HEK293T (cell line): Measurements from ENCODE around the gene FAM120A.
"Not testable (repeated sequence)": the region's sequence is repeated elsewhere in the genome, so short reads cannot be mapped to it uniquely, and the experiment has no call there.

ENCODE experiments used
- CTCF ChIA-PET: fragments of 350-600 bp; formaldehyde crosslinking; extraction: SDS; loops from one replicate; lab custom pipeline; 2021; ENCODE audit warnings: antibody characterized with exemption, inconsistent platforms; lab: Yijun Ruan, JAX
- POLR2A ChIA-PET: fragments of 350-600 bp; formaldehyde crosslinking; extraction: SDS; loops from one replicate; lab custom pipeline; 2020; ENCODE audit warnings: antibody characterized with exemption, inconsistent platforms; lab: Yijun Ruan, JAX
- DNase-seq: peaks from one replicate; pipeline ENCODE4 v3.0.0; 2012; ENCODE audit warnings: mixed read lengths; ENCODE audit errors: extremely low spot score
- ARNT ChIP-seq: fragments of 450-650 bp; IDR thresholded peaks from 2 replicates; pipeline ENCODE4 v1.6.1; 2017; ENCODE audit warnings: mild to moderate bottlenecking
- BHLHE40 ChIP-seq: fragments of 450-650 bp; IDR thresholded peaks from 2 replicates; pipeline ENCODE4 v1.6.1; 2016; ENCODE audit warnings: mild to moderate bottlenecking, moderate library complexity, borderline replicate concordance
- CTBP1 ChIP-seq: fragments of 450-650 bp; IDR thresholded peaks from 2 replicates; pipeline ENCODE4 v1.6.1; 2016; ENCODE audit warnings: borderline replicate concordance
- ELF4 ChIP-seq: fragments of 450-650 bp; IDR thresholded peaks from 2 replicates; pipeline ENCODE4 v1.6.1; 2017; ENCODE audit warnings: antibody characterized with exemption
- FOXA1 ChIP-seq: fragments of 450-650 bp; IDR thresholded peaks from 2 replicates; pipeline ENCODE4 v1.6.1; 2016; ENCODE audit warnings: mild to moderate bottlenecking
- FOXK2 ChIP-seq: fragments of 450-650 bp; IDR thresholded peaks from 2 replicates; pipeline ENCODE4 v1.6.1; 2016; ENCODE audit warnings: mild to moderate bottlenecking
- FOXM1 ChIP-seq: fragments of 450-650 bp; IDR thresholded peaks from 2 replicates; pipeline ENCODE4 v1.6.1; 2017; ENCODE audit warnings: mild to moderate bottlenecking, borderline replicate concordance
- HDGF ChIP-seq: fragments of 450-650 bp; IDR thresholded peaks from 2 replicates; pipeline ENCODE4 v1.6.1; 2017; ENCODE audit warnings: antibody characterized with exemption, borderline replicate concordance
- L3MBTL2 ChIP-seq: fragments of 450-650 bp; conservative IDR thresholded peaks from 2 replicates; pipeline ENCODE4 v1.6.1; 2016; ENCODE audit warnings: mild to moderate bottlenecking
- LEF1 ChIP-seq: fragments of 450-650 bp; IDR thresholded peaks from 2 replicates; pipeline ENCODE4 v1.6.1; 2017; ENCODE audit warnings: mild to moderate bottlenecking, borderline replicate concordance
- NFRKB ChIP-seq: fragments of 450-650 bp; IDR thresholded peaks from 2 replicates; pipeline ENCODE4 v1.6.1; 2016; ENCODE audit warnings: mild to moderate bottlenecking, moderate library complexity
- PKNOX1 ChIP-seq: fragments of 450-650 bp; IDR thresholded peaks from 2 replicates; pipeline ENCODE4 v1.6.1; 2016
- SP1 ChIP-seq: fragments of 450-650 bp; IDR thresholded peaks from 2 replicates; pipeline ENCODE4 v1.6.1; 2017
- SUZ12 ChIP-seq: fragments of 450-650 bp; IDR thresholded peaks from 2 replicates; pipeline ENCODE4 v1.6.1; 2016; ENCODE audit warnings: mild to moderate bottlenecking
- TARDBP ChIP-seq: fragments of 450-650 bp; IDR thresholded peaks from 2 replicates; pipeline ENCODE4 v1.6.1; 2016
- ZNF384 ChIP-seq: fragments of 450-650 bp; IDR thresholded peaks from 2 replicates; pipeline ENCODE4 v1.6.1; 2016

The FAM120A gene

DNA sequence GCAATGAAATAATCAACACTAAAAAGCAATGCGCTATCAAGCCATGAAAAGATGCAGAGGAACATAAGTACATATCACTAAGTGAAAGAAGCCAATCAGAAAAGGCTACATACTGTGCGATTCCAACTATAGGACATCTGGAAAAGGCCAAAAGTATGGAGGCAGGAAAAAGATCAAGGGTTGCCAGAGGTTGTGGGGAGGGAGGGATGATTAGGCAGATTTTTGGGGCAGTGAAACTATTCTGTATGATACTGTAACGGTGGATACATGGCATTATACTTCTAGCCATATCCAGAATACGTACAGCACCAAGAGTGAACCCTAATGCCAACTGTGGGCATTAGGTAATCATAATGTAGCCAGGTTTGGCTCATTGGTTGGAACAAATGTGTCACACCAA, 51.9 kb downstream of the FAM120A start:
- CTCF ChIA-PET: no interaction called here
- DNase-seq: no peak
- no peak for TF ChIP-seq ARNT
- no peak for TF ChIP-seq BHLHE40
- no peak for TF ChIP-seq TARDBP
- TF ChIP-seq HDGF: no peak
- no peak for TF ChIP-seq LEF1
- no peak for TF ChIP-seq FOXA1
- no peak for TF ChIP-seq FOXM1
- no peak for TF ChIP-seq PKNOX1
- TF ChIP-seq NFRKB: no peak
- no peak for TF ChIP-seq SP1
- TF ChIP-seq ZNF384: no peak
- no peak for TF ChIP-seq SUZ12
- POLR2A ChIA-PET: interaction anchor here (0.6 kb wide), 1 partner anchor 50 kb away, joined by 4 read pairs; the partner anchor contains the start of gene FAM120AOS

- POLR2A ChIA-PET: no interaction called here
- DNase-seq: no peak
- TF ChIP-seq ZNF384: no peak
- no peak for TF ChIP-seq CTBP1
- no peak for TF ChIP-seq SUZ12
- TF ChIP-seq SP1: no peak
- CTCF ChIA-PET: no interaction called here
Measured at GRCh38 chr9:93505541-93506132, 54.2 kb downstream of the FAM120A start.

DNA sequence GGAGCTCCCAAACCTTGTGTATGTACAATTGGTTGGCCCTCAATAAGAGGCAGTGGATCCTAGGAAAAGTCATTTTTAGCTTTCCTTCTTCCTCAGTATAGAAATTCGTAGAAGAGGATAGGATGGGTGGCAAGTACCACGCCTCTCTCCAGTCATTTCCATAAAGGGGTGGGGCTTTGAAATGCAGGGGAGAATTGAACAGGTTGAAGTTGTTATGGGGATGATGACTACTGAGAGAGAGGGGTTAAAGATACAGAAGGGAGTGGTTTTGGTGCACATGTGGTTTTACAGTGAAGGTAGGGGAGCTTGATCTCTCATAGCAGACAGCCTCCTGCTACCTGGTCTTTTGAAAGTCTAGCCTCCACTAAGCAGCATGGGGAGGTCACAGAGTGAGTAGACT, 56.3 kb downstream of the FAM120A start:
- POLR2A ChIA-PET: no interaction called here
- DNase-seq: no peak
- TF ChIP-seq SP1 (no peak), CTBP1 (no peak), FOXK2 (no peak), L3MBTL2 (no peak), ZNF384 (no peak), FOXM1 (no peak), ARNT (no peak), LEF1 (no peak), FOXA1 (no peak), BHLHE40 (no peak), TARDBP (no peak), HDGF (no peak), NFRKB (no peak)
- CTCF ChIA-PET: no interaction called here

DNA sequence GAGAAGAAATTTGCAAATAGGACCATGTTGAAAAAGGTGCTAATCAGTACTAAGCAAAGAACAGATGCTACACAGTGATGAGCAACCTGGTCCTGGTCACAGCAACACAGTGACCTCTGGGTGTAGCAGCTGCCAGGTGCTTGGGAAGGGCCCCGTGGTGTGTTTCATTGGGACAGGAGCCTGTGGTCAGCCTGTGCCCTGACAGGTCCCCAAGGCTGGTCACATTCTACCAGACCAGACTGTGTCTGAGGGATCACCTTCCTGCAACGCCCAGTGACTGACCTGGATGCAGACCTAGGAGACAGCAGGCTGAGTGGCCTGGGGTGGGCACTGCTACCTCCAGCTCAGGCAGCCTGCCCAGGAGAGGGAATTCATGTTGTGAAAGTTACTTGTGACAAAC, 56.7 kb downstream of the FAM120A start:
- POLR2A ChIA-PET: no interaction called here
- CTCF ChIA-PET: no interaction called here
- TF ChIP-seq ELF4 (no peak), HDGF (no peak), CTBP1 (no peak), SUZ12 (no peak), NFRKB (no peak)

GRCh38 chr9:93509084-93509483, 57.6 kb downstream of the FAM120A start:
- CTCF ChIA-PET: no interaction called here
- POLR2A ChIA-PET: no interaction called here
- TF ChIP-seq CTBP1 (no peak), SP1 (no peak), HDGF (no peak), PKNOX1 (no peak), BHLHE40 (no peak), L3MBTL2 (no peak), NFRKB (no peak), ARNT (no peak)
- no peak for DNase-seq

More for the DNA sequence above, 56.7 kb downstream of the FAM120A start:
- no peak for DNase-seq

DNA sequence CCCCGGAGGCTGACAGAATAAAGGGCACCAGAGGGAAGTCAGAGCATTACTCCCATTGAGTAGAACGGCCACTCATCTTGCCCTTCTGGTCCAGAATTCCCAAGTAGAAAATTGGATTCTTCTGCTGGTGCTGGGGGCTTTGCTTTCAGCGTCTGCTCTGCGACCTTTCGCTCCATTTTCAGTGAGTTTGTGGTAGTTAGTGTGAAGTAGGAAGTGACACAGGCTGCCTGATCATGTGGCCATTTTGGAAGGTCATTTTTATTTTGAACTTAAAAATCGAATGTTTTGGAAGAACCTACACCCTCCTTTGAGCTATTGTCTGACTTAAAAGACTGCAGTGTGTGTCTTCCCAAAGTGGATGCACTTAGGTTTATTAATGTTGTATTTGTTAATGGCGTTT, 58.6 kb downstream of the FAM120A start:
- CTCF ChIA-PET: no interaction called here
- no peak for DNase-seq
- POLR2A ChIA-PET: no interaction called here
- no peak for TF ChIP-seq LEF1
- TF ChIP-seq TARDBP: no peak
- TF ChIP-seq SP1: no peak
- TF ChIP-seq FOXM1: no peak
- no peak for TF ChIP-seq CTBP1
- TF ChIP-seq L3MBTL2: no peak
- TF ChIP-seq PKNOX1: no peak
- no peak for TF ChIP-seq ELF4
- TF ChIP-seq ARNT: no peak
- TF ChIP-seq NFRKB: no peak
- TF ChIP-seq SUZ12: no peak
- TF ChIP-seq HDGF: no peak
- TF ChIP-seq BHLHE40: no peak
- no peak for TF ChIP-seq ZNF384
- no peak for TF ChIP-seq FOXA1

- CTCF ChIA-PET, DNase-seq, POLR2A ChIA-PET: not testable (repeated sequence)
Measured at GRCh38 chr9:93511228-93511627, 59.7 kb downstream of the FAM120A start.

DNA sequence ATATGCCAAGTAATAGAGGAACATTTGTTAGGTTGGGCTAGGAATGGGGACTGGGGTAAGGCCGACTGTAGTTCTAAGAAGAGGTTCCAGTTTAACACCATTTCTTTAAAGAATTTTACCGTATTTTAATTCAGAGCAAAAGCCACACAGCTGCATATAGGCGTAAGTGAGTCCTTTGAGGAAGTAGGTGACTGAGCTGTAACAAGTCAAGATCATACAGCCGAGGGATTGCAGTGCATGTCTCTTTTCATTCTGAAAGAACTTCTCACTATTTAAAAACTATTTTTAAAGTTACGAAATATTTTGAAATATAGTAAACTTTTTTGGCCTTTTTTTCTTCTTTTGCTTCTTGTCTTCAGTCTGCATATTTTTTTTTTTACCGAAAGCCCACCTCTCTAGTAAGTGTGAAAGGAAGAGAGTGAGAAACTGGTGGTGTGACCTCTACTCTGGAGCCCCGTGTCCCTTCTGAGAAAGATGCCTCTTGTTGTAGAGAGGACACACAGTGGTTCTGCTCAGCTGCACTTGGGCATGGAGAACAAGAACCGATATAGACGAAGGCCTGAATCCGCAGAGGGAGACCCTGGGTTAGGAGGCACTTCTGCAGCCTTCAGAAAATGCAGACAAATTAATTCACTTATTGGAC, 60.8 kb downstream of the FAM120A start:
- CTCF ChIA-PET, POLR2A ChIA-PET, DNase-seq: not testable (repeated sequence)
